CD14-positive monocyte (primary cell): Measurements from ENCODE around the gene INO80D. TPM values are rescaled to one million over a fixed set of nuclear protein-coding genes. Genes with fewer than 3 reads are reported as not detected.

Experiments used
- DNase-seq, 3 donors: peaks; one replicate each; pipeline ENCODE4 v3.0.0-alpha.2; 2011 to 2022
- H2AFZ ChIP-seq: 2 replicates; pipeline ENCODE4 v1.6.0; 2012; ENCODE audit warnings: mild to moderate bottlenecking, low read depth, low read length, inconsistent platforms; ENCODE audit not compliant: insufficient read depth, poor library complexity, severe bottlenecking
- H3K27ac ChIP-seq, 2 donors: 1 replicate in 1 of 2; 2 replicates in 1 of 2; pipeline ENCODE4 v1.5.1; 2012 to 2013; ENCODE audit warnings: low read length in 2 of 2, control low read depth in 1 of 2, inconsistent platforms in 1 of 2, low read depth in 1 of 2, mild to moderate bottlenecking in 1 of 2
- H3K27me3 ChIP-seq, 2 donors: one replicate each; pipeline versions ENCODE4 v1.6.0 to v1.6.1; 2011 to 2013; ENCODE audit warnings: low read length in 2 of 2; ENCODE audit not compliant: control insufficient read depth in 2 of 2, insufficient read depth in 2 of 2
- H3K36me3 ChIP-seq, 2 donors: replicated peaks in 1 of 2; 1 replicate in 1 of 2; 2 replicates in 1 of 2; pipeline versions ENCODE4 v1.5.1 to v1.6.1; 2012 to 2013; ENCODE audit warnings: low read length in 2 of 2, control low read depth in 1 of 2, inconsistent platforms in 1 of 2, mild to moderate bottlenecking in 1 of 2; ENCODE audit not compliant: insufficient read depth in 2 of 2, control insufficient read depth in 1 of 2
- H3K4me1 ChIP-seq, 2 donors: 1 replicate in 1 of 2; 2 replicates in 1 of 2; pipeline versions ENCODE4 v1.5.1 to v1.6.1; 2012 to 2013; ENCODE audit warnings: low read length in 2 of 2, control low read depth in 1 of 2, inconsistent platforms in 1 of 2, mild to moderate bottlenecking in 1 of 2, moderate library complexity in 1 of 2; ENCODE audit not compliant: insufficient read depth in 2 of 2, control insufficient read depth in 1 of 2
- H3K4me2 ChIP-seq: replicated peaks from 2 replicates; pipeline ENCODE3; 2012; ENCODE audit warnings: low read length, moderate library complexity, mild to moderate bottlenecking; ENCODE audit not compliant: poor library complexity, severe bottlenecking; ENCODE audit errors: extremely low read depth
- H3K4me3 ChIP-seq, 3 experiments: fragments of 200-600 bp in 1 of 3; sonication (generic) in 1 of 3; replicated peaks in 1 of 3; 1 replicate in 2 of 3; 2 replicates in 1 of 3; pipeline ENCODE4 v1.5.1; 2011 to 2013; ENCODE audit warnings: low read length in 3 of 3, mild to moderate bottlenecking in 3 of 3, control low read depth in 2 of 3, low read depth in 2 of 3, inconsistent platforms in 1 of 3, moderate library complexity in 1 of 3
- H3K79me2 ChIP-seq: 2 replicates; pipeline ENCODE4 v1.6.0; 2012; ENCODE audit warnings: mild to moderate bottlenecking, control low read depth, inconsistent platforms, low read length, moderate library complexity; ENCODE audit not compliant: insufficient read depth
- H3K9ac ChIP-seq: 2 replicates; pipeline ENCODE4 v1.6.0; 2017; ENCODE audit warnings: low read length, mild to moderate bottlenecking; ENCODE audit not compliant: insufficient read depth, poor library complexity, severe bottlenecking
- H3K9me3 ChIP-seq, 2 donors: replicated peaks in 1 of 2; 1 replicate in 1 of 2; 2 replicates in 1 of 2; pipeline versions ENCODE4 v1.5.1 to v1.6.1; 2012 to 2013; ENCODE audit warnings: low read length in 2 of 2, control low read depth in 1 of 2; ENCODE audit not compliant: control insufficient read depth in 1 of 2, insufficient read depth in 1 of 2
- H4K20me1 ChIP-seq: 2 replicates; pipeline ENCODE4 v1.6.0; 2012; ENCODE audit warnings: mild to moderate bottlenecking, low read length, control low read depth, moderate library complexity; ENCODE audit not compliant: insufficient read depth
- H3K27ac Mint-ChIP-seq, 7 donors: one replicate each; pipeline ENCODE4 v1.8.0; 2020; ENCODE audit warnings: mild to moderate bottlenecking in 7 of 7, mixed read lengths in 7 of 7, moderate library complexity in 6 of 7, inconsistent platforms in 2 of 7
- H3K27me3 Mint-ChIP-seq, 3 donors: one replicate each; pipeline ENCODE4 v1.8.0; 2021 to 2022; ENCODE audit warnings: low read depth in 3 of 3, mild to moderate bottlenecking in 3 of 3, mixed read lengths in 3 of 3, moderate library complexity in 3 of 3, inconsistent platforms in 1 of 3
- H3K36me3 Mint-ChIP-seq, 2 donors: one replicate each; pipeline ENCODE4 v1.8.0; 2020; ENCODE audit warnings: mixed read lengths in 2 of 2, inconsistent platforms in 1 of 2, mild to moderate bottlenecking in 1 of 2
- H3K4me1 Mint-ChIP-seq: one replicate; pipeline ENCODE4 v1.8.0; 2020; ENCODE audit warnings: mild to moderate bottlenecking, mixed read lengths
- H3K4me3 Mint-ChIP-seq, 2 donors: one replicate each; pipeline ENCODE4 v1.8.0; 2020; ENCODE audit warnings: mild to moderate bottlenecking in 2 of 2, mixed read lengths in 2 of 2, moderate library complexity in 1 of 2
- H3K9me3 Mint-ChIP-seq, 7 donors: one replicate each; pipeline ENCODE4 v1.8.0; 2020 to 2022; ENCODE audit warnings: mixed read lengths in 7 of 7, mild to moderate bottlenecking in 6 of 7, moderate library complexity in 6 of 7, inconsistent platforms in 2 of 7
- WGBS: methylation state at CpG from one replicate; pipeline ENCODE4 v1.1.5; 2013; ENCODE audit warnings: missing lambda C conversion rate; ENCODE audit not compliant: insufficient coverage; 5-methylcytosine and 5-hydroxymethylcytosine counted together
- intact Hi-C, 2 donors: fragments of 100-400 bp; cut with micrococcal nuclease; formaldehyde crosslinking; loops; one replicate each; pipeline versions ENCODE4 v1.15.0 to v1.15.1; 2023
- polyA plus RNA-seq, 3 donors: library from polyadenylated mRNA; depleted of rRNA in 1 of 3; unstranded in 2 of 3; stranded (reverse) in 1 of 3; fragments of 300-500 nt in 2 of 3; fragments of >200 nt in 1 of 3; fragmentation: Illumina TruSeq in 2 of 3; gene quantifications; 1 replicate in 2 of 3; 2 replicates in 1 of 3; pipeline ENCODE4 v1.2.3, GENCODE V29; 2012 to 2021
- TF ChIP-seq, protein P1 (sequence below): fragments of 200-600 bp; IDR thresholded peaks from one replicate; pipeline ENCODE4 v1.8.0; 2022; ENCODE audit warnings: antibody characterized with exemption, mild to moderate bottlenecking

The INO80D gene
- polyA plus RNA-seq, 3 donors, result 3.8 to 6.1 (median 4.4) TPM

- DNase-seq, result no peak
- H3K36me3 ChIP-seq, result peaks cover 18 to 23% of the 10 kb centered on the region in 2 donors
- H3K9me3 ChIP-seq, result peaks cover 5 to 7% of the 10 kb centered on the region in 2 donors
- no peak overlapping the region for H2AFZ ChIP-seq
- no peak overlapping the region for H3K27ac Mint-ChIP-seq
- peaks cover 0 to 15% (median 7%) of the 10 kb centered on the region in 7 donors for H3K9me3 Mint-ChIP-seq
- no peak overlapping the region for H3K4me3 ChIP-seq
- H4K20me1 ChIP-seq, result no peaks in the 10 kb centered on the region
- no peaks in the 10 kb centered on the region for H3K79me2 ChIP-seq
- TF ChIP-seq, protein P1, sequence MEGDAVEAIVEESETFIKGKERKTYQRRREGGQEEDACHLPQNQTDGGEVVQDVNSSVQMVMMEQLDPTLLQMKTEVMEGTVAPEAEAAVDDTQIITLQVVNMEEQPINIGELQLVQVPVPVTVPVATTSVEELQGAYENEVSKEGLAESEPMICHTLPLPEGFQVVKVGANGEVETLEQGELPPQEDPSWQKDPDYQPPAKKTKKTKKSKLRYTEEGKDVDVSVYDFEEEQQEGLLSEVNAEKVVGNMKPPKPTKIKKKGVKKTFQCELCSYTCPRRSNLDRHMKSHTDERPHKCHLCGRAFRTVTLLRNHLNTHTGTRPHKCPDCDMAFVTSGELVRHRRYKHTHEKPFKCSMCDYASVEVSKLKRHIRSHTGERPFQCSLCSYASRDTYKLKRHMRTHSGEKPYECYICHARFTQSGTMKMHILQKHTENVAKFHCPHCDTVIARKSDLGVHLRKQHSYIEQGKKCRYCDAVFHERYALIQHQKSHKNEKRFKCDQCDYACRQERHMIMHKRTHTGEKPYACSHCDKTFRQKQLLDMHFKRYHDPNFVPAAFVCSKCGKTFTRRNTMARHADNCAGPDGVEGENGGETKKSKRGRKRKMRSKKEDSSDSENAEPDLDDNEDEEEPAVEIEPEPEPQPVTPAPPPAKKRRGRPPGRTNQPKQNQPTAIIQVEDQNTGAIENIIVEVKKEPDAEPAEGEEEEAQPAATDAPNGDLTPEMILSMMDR, result no peak
- no peak overlapping the region for H3K4me3 Mint-ChIP-seq
- intact Hi-C loops, result no loop called here
- no peaks in the 10 kb centered on the region for H3K4me1 ChIP-seq
- no peak overlapping the region for H3K27ac ChIP-seq
- 98% methylated on average over 12 of the region's 21 CpGs for WGBS
- peaks cover 21 to 53% of the 10 kb centered on the region in 2 donors for H3K36me3 Mint-ChIP-seq
- no peak overlapping the region for H3K9ac ChIP-seq
- H3K27me3 Mint-ChIP-seq, result no peaks in the 10 kb centered on the region
- no peaks in the 10 kb centered on the region for H3K27me3 ChIP-seq
- no peak overlapping the region for H3K4me2 ChIP-seq
- H3K4me1 Mint-ChIP-seq, result peaks cover 2% of the 10 kb centered on the region
Measured at GRCh38 chr2:206116278-206116677, 30.3 kb upstream of the INO80D start.

DNA sequence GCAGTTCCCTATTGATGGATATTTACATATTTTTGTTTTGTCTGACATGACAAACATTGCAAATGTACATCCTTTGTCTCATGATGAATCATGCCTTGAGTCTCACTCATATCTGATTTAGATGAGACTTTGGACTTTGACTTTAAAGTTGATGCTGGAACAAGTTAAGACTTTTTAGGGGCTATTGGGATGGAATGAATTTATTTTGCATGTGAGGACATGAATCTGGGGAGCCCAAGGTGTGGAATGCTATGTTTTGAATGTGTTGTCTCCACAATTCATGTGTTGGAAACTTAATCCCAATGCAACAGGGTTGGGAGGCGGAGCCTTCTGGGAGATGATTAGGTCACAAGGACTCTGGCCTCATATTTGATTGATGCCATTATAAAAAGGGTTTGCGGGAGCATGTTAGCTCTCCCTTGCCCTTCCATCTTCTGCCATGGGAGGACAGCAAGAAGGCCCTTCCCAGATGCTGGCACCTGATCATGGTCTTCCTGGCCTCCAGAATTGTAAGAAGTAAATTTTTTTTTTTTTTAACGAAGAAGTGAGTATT, 29.1 kb upstream of the INO80D start:
- H4K20me1 ChIP-seq, result no peaks in the 10 kb centered on the region
- TF ChIP-seq, protein P1, result no peak
- Mint-ChIP-seq H3K36me3 (peaks cover 10 to 41% of the 10 kb centered on the region in 2 donors), H3K27me3 (no peaks in the 10 kb centered on the region), H3K4me3 (no peak overlapping the region), H3K9me3 (peaks cover 0 to 15% (median 7%) of the 10 kb centered on the region in 7 donors), H3K4me1 (peaks cover 2% of the 10 kb centered on the region), H3K27ac (peak overlapping the region in 1 of 7 donors; percentile 43)
- WGBS, result 100% methylated on average over 2 of the region's 3 CpGs
- intact Hi-C loops, result no loop called here
- H3K4me1 ChIP-seq, result no peaks in the 10 kb centered on the region
- peaks cover 5 to 7% of the 10 kb centered on the region in 2 donors for H3K9me3 ChIP-seq
- no peak overlapping the region for H3K27ac ChIP-seq
- H3K79me2 ChIP-seq, result no peaks in the 10 kb centered on the region
- H2AFZ ChIP-seq, result no peak overlapping the region
- H3K4me3 ChIP-seq, result no peak overlapping the region
- no peak overlapping the region for H3K4me2 ChIP-seq
- no peak overlapping the region for H3K9ac ChIP-seq
- no peak for DNase-seq
- H3K27me3 ChIP-seq, result no peaks in the 10 kb centered on the region
- peaks cover 11% of the 10 kb centered on the region in 2 donors for H3K36me3 ChIP-seq
